Measurements from ENCODE around the gene PCA3.

The PCA3 gene

DNA sequence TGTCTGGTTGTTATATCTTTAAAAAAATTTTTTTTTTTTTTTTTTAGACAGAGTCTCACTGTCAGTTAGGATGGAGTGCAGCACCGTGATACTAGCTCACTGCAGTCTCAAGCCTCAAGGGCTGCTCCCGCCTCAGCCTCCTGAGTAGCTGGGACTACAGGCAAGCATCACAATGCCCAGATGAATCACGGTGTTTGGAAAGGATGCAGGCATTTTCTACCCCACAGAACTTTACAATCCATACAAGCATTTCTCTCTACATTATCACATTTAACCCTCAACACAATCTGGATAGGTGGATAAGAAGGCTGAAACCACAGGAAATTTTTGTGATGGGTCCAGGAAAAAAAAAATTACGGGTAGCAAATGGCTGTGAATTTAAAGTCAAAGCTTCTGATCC lies 5.8 kb upstream of the PCA3 start:
- DNase-seq = no peak

DNA sequence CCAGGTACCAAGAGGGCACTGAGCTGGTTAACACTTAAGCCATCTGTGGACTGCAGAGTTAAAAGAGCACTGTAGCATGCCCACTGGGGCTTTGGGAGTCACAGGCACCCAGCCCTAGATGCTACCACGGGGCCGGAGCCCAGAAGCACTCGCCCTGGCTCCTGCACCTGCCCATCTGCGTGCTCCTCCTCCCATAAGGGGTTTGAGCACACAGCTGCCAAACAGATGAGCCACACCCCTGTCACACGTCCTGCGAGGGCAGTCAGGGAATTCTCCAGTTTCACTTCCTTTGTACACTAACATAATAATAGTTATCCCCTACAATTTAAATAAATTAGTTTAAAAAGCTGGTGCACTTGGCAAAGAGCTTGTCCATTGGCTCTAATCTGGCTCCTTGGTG lies 4.5 kb upstream of the PCA3 start:
- no peak for DNase-seq

- DNase-seq = no peak
Observed at GRCh38 chr9:76761448-76761847, 2.8 kb upstream of the PCA3 start.

DNA sequence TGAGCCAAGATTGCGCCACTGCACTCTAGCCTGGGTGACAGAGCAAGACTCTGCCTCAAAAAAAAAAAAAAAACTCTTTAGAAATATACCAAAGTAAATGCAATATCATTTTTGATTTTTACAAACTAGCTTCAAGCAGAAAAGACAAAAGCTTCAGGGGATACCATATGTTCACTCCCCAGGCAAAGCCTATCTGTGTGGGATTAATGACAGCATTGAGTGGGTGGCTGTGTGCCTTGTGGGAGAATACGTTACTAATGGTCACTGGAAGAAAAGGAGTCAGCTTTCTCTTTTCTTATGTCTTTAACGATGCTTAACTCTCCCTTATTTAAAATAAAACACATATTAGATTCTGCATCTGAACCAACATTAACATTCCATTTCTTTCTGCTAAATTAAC lies 1.9 kb downstream of the PCA3 start:
- no peak for DNase-seq

- DNase-seq = no peak
Observed at GRCh38 chr9:76772686-76773445, 8.6 kb downstream of the PCA3 start.

GRCh38 chr9:76784881-76785280 lies 20.6 kb downstream of the PCA3 start:
- no peak for DNase-seq

DNA sequence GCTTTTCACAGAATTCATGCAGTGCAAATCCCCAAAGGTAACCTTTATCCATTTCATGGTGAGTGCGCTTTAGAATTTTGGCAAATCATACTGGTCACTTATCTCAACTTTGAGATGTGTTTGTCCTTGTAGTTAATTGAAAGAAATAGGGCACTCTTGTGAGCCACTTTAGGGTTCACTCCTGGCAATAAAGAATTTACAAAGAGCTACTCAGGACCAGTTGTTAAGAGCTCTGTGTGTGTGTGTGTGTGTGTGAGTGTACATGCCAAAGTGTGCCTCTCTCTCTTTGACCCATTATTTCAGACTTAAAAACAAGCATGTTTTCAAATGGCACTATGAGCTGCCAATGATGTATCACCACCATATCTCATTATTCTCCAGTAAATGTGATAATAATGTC lies 21.3 kb downstream of the PCA3 start:
- DNase-seq = no peak

DNA sequence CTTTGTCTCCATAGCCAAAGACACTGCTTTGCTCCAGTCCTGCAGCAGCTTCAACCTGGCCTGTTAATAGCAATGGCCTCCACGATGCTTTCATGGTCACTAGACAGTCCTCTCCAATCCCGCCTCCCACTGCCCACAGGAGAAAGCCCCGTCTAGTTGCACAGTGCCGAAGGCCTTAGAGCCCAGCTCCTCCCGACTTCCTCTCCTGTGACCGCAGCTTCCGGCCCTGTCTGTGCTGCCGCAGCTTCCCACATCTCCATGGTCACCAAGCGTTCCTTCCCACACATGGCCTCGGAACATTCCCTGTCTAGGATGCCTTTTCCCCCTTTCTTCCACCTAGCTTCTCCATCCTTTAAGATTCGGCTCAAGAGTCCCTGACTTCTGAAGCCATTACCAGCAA lies 23.4 kb downstream of the PCA3 start:
- no peak for DNase-seq

DNA sequence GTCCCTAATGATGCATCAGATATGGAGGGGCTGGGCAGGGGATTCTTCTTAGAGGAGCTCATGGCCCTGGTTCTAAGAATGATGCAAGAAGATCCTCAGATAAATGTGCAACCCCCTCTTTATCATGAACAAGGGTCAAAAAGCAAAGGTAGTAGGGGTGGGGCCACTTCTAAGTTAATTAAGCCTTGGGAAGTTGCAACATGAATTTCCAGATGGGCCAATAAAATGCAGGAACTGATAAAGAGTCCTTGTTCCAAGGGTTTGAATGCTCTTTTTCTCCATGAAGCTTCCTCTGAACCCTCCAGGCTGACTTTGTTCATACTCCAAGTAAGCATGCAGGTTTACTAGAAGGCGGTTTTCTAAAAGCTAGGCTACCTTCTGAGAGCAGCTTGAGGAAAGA lies 25.6 kb downstream of the PCA3 start:
- no peak for DNase-seq

DNA sequence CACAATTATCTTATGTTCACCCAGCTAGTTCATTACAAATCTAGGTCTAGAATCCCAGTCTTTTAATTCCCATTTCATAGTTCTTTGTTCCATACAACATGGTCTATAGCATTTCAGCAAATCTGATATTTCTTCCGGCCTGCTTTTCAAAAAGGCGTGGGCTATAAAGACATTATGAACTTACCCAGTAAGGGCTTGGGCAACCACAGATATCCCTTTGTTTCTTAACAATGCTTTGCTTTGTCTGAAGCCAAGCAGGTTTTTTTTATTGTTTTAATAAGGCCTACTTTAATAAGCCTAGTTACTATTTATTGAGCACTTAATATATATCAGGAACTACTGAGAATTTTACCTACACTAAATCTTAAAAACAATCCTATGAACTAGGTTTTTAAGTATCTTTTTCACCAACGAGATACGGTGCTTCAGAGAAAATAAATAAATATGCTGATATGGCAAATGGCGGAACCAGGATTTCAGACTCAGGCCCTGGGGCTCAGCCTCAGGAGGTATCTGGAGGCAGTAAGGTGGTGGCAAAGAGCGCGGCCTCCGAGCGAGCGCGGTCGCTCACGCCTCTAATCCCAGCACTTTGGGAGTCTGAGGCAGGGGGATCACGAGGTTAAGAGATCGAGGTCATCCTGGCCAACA lies 29.7 kb downstream of the PCA3 start:
- no peak for DNase-seq

DNA sequence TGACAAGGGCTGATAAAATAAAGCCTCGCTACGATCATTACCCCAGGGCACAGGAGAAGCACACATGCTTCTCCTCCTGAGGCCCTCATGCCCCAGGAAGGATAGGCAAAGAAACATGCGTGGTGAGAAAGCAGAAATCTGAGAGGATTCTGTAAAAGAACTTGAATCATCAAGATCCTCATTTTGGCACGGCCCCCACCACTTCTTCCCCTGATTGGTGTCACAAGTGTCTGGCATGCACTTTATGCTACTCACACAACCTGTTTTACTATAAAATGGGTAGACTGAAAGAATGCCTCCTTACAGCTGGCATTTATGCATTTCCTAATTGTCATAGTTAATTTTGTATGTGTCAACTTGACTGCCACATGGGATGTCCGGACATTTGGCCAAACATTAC lies 32.1 kb downstream of the PCA3 start:
- no peak for DNase-seq

DNA sequence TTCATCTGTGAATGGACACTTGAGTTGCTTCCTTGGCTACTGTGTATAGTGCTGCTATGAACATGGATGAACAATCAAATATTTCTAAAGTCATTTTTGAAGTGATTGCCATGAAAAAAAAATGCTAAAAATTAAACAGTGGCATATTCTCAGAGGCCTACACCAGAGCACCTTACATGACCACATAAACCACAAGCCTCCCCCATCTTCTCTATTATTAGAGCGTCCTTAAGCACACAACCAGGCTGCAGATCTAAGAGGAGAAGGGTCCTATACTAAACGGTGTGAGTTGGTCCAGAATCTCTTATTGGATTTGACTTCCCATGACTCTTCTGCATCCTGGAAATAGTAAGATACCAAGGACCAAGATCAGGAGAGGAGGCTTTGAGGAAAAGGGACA lies 34.3 kb downstream of the PCA3 start:
- no peak for DNase-seq

DNA sequence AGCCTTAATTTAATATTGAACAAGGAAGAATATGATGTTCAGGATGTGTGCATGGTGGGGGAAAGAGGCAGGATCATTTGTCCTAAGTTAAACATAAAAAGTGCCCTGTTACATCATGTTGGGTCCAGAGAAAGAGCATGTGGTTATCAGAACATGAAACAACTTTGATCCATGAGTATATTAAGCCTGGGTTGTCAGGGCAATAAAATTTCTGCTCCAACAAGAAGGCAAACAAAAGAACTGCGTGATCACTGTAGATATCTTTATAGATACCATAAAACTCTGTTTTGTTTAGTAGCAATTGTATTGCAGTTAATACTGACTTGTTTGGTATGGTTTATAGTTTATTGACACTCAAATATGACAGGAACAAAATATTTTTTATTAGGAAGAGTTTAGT lies 35.2 kb downstream of the PCA3 start:
- no peak for DNase-seq

GRCh38 chr9:76800901-76801300 lies 36.7 kb downstream of the PCA3 start:
- DNase-seq = no peak

DNA sequence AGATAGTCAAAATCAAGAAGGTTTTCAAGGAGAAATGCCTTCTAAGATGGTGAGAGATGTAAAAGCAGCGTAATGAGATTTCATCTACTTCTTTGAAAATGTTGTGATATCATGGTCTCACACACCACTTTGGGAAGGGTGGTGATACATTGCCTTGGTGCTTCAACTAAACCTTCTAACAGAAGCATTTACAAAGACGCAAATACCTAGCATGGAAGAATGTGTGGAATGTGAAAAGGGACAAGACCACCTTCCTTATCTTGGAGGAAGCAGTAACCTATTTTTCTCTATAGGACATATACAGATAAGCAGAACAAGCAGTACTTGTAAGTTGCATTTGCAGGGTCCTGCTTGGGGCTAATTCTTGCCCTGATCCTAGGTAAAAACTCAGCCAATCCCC lies 38.8 kb downstream of the PCA3 start:
- DNase-seq = no peak

DNA sequence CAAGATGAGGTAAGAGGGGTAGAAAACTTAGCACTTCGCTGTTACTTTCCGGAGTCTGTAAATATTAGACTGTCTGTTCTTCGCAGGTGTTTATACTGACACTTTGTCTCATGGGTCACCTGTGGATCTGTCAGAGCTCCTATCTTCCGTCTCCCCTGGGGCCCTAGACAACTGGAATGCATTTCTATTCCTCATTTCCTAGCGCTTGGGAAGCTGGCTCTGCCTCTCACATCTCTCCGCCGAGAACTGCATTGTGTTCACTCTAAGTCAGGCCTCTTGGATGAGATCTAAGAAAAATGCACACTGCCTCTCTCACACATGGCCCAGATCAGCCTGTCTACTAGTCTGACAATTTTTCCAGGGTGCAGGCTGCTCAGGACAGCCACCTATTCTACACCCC lies 39.5 kb downstream of the PCA3 start:
- DNase-seq = no peak

- no peak for DNase-seq
Observed at GRCh38 chr9:76808636-76809035, 44.4 kb downstream of the PCA3 start.

GRCh38 chr9:76810377-76810957 lies 46.2 kb downstream of the PCA3 start:
- no peak for DNase-seq

DNA sequence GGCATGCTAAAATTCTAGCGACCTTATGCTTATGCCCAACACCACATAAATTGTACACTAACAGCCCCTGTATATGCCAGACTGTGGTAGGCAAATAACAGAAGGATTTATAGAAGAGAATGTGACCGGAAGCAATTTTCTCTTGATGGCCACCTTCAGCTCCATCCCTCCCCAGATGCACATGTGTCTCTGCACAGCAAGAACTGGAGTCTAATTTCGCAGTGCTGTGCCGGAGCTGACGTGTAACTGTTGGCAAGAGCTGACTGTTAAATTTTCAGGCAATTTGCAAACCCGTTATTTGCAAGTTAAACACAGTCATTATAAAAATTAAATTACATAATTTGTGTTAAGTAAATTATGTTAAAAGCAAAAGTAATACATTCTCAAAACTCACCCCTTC lies 48.4 kb downstream of the PCA3 start:
- DNase-seq = no peak

DNA sequence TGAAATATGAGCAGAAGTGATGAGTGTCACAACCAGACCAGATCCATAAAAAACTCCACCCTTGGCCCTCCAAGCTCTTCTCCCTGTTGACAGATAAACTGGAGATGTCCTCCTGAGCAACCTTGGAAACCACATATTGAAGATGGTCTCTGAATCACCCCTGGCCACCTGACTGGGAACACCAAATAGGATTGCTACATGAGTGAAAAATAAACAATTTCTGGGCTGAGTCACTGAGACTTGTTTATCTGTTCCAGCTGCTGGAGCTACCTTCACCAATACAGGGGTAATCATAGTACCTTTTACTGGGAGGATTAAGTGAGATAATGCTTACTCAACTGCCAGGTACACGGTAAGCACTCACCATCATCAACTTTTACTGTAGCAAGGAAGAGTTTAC lies 53.3 kb downstream of the PCA3 start:
- no peak for DNase-seq

DNA sequence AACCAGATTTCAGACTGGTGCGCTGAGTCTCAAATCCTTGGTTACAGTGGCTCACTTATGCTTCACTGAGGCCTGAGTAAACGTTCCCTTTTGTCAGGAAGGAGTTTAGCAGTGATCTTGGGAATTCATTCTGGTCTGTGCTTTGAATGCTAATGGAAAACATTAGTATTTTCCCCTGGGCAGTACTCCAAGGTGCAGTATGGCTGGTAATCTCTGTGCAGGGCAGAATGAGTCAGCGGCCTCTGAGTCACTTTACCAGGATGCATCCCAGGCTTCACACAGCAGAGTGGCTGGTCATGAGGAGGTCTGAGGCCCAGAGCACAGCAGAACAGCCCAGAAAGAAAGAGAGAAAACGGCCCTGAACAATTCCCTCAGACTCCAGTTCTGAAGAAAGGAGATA lies 54.0 kb downstream of the PCA3 start:
- no peak for DNase-seq

DNA sequence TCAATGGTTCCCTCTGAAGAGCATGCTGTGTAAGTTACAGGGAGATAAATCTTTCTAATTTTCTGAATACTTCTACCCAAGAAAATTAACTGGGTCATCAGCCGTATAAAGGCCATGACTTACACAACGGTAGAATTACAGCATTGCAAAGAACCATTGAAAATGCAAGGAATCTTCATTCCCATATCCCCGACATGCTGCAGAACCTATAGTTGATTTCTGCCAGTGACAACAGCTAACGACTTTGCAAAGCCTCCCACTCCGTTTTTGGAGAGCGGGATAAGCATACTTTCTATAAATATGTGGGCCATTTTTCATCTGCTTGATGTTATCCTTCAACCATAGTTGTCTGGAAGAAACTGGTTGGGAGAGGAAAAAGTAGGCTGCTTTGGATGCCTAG lies 56.2 kb downstream of the PCA3 start:
- no peak for DNase-seq

DNA sequence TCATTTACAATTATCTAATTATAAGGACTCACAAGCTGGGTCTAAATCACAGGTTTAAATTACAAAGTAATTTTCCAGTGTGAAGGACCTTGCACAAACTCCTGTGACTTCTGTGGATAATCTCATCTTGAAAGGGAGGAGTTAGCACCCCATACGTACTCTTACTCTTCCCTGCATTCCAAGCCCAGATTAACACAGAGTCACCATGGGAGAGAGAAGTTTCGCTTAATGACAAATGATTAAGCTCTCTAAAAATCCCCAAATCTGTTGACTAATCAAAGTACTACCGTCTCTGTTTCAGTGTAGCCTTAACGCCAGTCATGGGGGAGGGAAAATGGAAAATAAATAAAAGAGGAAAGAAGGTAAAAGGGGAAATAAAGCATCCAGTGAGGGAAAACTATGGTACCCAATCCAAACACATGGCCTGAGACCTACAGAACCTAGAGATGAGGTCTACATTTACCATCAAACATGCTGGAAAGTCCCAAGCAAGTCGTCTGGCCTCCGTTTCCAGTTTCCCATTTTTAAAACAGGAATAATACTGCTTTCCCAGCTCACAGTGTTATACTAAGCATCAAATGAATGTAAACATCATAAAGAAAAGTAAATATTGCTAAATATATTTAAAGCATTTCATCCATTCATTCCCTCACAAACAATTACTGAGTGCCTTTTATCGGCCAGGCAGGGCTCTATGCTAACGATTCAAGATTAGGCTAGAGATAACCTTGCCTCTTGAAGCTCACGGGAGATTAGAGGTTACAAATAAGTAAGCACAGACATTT lies 63.2 kb downstream of the PCA3 start:
- no peak for DNase-seq

DNA sequence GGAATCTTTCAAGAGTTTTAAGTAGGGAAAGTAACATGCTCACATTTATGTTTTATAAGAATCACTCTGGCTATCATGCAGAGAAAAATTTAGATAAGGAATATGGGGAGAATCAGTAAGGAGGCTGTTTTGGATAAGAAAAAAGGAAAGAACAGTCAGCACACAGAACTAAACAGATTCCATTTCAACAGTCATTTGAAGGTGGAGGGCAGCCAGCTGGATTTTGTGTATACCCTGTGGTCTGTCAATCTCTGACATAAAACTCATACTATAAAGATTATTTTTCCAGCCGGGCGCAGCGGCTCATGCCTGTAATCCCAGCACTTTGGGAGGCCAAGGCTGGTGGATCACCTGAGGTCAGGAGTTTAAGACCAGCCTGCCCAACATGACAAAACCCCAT lies 64.2 kb downstream of the PCA3 start:
- DNase-seq = no peak
